Globus pallidus (tissue), 1 donor: ENCODE results near the gene PRDM16.

Source experiments
- DNase-seq: peaks from one replicate; pipeline ENCODE4 v3.0.0-alpha.2; 2015; ENCODE audit warnings: low spot score

PRDM16 gene

DNA sequence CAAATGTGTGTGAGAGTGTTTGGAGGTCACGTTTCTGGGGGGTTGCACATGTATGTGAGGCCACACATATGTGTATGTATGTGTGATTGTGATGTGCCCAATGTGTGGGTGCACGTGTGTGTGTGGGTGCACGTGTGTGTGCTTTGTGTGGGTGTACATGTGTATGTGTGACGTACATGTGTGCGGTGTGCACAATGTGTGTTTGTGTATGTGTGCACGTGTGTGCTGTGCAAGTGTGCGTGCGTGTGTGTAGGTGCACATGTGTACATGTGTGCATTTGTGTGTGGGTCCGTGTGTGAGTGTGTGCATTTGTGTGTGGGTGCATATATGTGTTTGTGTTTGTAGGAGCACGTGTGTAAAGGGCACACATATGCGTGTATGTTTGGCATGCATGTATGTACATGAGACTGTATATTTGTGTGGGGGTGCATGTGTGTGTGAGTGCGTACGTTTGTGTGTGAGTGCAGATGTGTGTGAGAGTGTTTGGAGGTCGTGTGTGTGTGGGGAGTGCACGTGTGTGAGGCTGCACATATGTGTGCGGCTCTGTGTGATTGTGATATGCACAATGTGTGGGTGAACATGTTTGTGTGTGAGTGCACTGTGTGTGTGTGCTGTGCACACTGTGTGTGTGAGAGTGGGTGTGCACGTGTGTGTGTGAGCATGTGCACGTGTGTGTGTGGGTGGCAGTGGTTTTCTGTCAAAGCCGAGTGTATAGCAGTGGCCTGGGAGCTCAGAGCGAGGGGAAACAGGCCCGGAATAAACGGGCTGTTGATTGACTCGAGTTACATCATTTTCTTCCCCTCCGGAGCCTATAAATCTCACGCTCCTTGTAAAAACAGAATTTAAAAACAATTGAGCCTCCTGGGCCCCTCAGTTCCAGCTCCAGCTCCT lies 252.8 kb downstream of the PRDM16 start:
- no peak for DNase-seq

GRCh38 chr1:3322450-3323020 lies 253.5 kb downstream of the PRDM16 start:
- DNase-seq: no peak

DNA sequence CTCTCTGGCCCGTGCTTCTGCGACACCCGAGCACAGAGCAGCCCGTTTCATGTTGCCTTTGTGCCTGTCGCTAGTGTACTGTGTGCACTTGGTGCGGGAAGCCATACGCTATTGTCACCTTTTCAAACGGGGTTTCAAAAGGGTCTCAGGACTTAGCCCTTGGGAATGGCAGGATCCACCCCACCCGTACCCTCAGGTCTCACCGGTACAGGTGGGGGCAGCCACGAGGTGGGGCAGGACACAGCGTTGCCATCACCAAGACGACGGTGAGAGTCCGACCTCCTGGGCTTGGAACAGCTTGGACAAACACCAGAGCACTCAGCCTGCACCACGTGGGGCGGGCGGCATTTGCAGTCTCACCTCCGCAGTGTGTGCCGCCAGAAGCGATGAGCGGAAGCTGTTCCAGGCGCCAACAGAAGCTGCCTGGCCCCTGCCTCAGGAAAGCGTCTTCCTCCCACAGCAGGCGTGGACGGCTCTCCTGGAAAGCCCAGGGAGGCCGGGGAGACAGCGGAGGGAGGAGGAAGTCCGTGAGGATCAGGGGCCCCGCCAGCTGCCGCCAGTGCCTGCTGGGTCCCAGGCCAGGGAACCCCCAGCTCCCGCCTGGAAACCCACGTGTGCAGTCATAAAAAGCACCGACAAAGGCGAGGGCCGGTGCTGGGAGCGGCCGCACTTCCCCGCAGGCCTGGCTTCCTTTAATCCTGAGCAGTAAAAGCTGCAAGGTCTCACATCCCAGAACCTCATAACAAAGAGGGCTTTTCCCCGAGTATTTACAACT lies 254.2 kb downstream of the PRDM16 start:
- no peak for DNase-seq

DNA sequence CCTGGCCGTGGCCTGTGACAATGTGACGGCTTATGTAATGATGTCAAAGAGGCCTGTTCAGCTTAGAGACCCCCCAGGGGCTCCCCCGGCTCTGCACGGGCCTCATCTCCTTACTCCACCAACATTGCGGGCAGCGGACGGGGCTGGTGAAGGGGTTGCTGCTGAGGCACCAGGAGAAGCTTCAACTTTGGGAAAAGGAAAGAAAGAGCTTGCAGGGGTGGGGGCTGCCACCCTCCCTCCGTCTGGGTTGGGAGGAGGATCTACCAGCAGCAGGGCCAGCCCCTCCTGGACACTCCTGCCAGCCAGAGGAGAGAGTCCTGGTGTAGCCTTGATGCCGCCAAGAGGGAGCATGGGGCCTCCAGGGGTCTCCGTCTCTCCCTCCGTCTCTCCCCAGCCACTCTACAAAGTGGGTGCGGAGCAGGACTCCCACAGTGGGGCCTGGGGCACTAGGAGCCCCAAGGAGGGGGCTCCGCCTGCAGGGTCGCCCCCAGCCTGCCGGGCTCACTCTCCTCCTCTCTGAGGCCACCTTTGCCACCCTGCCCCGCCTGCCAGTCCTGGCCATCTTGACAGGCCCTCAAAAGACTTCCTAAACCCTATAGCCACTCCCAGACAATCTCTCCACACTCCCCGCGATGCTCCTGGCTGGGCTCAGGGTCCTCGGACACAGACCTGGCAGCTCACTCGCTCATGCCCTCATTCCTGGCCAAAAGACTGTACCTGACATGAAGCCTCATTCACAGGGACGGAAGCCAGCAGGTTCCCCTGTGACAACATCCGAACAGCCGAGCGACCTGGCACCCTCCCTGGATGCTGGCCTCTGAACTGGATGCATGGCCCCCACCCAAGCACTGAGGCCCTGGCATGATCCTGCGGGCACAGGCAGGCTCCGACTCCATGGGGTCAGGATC lies 255.0 kb downstream of the PRDM16 start:
- DNase-seq: no peak

- DNase-seq: no peak
Measured at GRCh38 chr1:3324704-3325535, 255.9 kb downstream of the PRDM16 start.

DNA sequence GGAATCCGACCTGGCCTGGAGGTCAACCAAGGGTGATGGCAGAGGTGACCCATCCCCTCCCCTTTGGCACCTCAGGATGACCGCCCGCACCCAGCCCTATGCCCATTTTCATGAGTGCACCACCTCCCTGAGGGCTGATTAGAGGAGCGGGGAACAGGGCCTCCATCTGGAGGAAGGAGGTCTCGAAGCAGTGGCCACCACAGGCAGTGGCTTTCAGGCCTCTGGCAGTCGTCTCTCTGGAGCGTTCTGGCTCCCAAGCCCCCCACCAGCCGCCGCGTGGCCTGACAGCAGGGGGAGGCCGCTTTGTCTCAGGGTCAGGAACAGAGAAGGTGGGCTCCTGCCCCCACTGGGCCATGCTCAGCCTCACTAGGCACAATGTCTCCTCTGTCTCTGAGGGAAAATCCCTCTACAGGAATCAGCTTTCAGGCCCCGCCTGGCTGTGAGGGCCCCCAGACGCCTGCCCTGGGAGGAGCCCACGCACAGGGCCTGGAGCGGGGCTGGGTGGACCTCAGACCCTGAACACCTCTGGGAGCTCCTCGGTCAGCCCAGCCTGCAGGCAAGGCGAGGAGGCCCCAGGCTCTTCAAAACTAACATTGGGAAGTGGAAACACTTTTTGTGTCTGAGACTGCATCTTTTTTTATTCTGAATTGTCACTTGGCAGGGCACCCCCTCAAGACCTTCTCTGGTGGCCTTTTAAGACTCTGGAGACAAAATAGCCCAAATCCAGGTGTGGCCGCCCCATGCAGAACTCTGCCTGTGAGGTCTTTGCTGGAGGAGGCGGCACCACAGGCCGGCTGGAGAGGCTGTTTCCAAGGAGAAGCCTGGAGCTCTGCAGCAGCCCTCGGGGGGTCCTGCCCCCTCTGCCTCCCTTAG lies 257.7 kb downstream of the PRDM16 start:
- no peak for DNase-seq

- DNase-seq: no peak
Measured at GRCh38 chr1:3327389-3327702, 258.3 kb downstream of the PRDM16 start.

- DNase-seq: no peak
Measured at GRCh38 chr1:3327936-3328590, 259.1 kb downstream of the PRDM16 start.

GRCh38 chr1:3329640-3330281 lies 260.8 kb downstream of the PRDM16 start:
- no peak for DNase-seq

- DNase-seq: no peak
Measured at GRCh38 chr1:3330771-3331245, 261.8 kb downstream of the PRDM16 start.

DNA sequence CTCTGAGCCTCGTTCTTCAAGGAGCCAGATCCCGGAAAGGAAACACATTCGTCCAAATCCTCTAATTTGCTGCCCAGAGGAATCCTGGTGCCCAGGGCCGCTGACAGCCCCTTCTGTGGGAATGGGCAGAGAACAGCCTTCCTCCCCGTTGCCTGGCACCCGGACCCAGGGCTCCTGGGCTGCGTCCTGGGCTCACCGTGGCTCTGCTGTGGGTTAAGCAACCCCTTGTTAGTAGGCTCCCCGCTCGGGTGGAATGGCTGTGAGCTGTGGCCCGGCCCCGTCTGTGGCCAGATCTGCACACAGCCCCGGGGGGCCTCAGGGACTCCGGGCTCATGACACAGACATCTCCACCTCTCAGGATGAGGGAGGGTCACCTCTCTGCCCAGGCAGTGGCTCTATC lies 262.6 kb downstream of the PRDM16 start:
- no peak for DNase-seq

DNA sequence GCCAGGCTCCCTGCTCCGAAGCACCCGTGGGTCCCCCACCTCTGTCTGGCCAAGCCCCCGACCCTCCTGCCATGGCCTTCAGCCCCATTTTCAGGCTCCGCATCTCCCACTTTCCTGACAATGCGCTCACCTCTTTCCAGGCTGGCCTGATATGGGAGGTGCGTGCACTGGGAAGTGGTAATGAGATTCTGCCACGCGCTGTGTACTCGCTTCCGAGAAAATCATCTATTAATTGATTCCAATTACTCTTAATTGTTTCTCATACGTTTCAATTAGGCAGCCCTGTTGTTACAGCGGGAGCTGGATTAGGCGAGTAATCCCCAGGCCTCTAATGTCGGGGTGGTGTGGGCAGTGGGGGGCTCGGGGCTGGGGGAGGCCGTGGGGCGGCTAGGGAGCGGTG lies 263.0 kb downstream of the PRDM16 start:
- DNase-seq: no peak

DNA sequence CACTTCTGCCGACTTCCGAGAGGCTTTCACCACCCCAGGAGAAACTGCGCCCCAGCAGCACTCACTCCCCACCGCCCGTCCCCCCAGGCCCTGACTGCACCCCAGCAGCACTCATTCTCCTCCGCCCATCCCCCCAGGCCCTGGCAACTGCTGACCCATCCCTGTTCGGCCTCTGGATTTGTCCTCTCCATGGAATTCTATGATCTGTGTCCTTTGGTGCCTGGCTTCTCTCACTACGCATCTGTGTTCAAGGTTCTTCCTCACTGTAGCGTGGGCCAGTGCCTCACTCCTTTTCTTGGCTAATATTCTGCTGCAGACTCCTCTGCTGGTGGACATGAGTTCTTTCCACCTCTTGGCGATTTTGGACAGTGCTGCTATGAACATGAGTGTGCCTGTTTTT lies 263.7 kb downstream of the PRDM16 start:
- no peak for DNase-seq

GRCh38 chr1:3333903-3334302 lies 264.9 kb downstream of the PRDM16 start:
- peak; percentile 59 for DNase-seq

- no peak for DNase-seq
Measured at GRCh38 chr1:3334366-3334765, 265.4 kb downstream of the PRDM16 start.

DNA sequence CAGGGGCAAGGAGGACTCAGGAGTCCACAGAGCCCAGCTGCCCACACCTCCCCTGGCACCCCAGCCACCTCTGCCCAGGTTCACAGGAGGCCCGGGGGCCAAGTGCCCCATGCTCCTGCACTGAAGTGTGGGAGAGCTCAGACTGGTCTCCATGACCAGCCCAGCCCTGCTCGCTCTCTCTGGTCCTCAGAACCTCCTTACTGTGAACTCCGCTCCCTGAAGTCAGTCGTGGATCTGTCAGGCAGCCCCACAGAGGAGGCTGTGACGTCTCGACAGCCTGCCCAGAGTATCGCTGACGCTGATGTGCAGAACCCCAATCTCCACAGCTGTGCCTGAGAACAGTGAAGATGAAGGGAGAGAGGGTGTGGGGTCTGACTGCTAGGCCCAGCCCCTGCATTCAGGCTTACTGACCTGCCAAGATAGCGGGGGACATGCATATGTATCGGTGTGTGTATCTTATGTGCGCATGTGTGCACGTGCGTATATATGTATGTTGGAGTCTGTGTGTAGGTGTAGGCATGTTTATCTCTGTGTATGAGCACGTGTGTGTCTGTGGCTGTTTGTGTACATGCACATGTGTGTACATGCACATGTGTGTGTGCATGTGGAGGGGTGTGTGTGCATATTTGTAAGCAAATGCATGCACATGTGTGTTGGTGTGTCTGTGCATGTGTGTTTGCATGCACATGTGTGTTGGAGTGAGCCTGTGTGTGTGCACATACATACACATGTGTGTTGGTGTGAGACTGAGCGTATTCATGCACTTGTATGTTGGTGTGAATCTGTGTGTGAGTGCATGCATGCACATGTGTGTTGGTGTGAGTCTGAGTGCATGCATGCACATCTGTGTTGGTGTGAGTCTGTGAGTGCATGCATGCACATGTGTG lies 267.0 kb downstream of the PRDM16 start:
- no peak for DNase-seq

DNA sequence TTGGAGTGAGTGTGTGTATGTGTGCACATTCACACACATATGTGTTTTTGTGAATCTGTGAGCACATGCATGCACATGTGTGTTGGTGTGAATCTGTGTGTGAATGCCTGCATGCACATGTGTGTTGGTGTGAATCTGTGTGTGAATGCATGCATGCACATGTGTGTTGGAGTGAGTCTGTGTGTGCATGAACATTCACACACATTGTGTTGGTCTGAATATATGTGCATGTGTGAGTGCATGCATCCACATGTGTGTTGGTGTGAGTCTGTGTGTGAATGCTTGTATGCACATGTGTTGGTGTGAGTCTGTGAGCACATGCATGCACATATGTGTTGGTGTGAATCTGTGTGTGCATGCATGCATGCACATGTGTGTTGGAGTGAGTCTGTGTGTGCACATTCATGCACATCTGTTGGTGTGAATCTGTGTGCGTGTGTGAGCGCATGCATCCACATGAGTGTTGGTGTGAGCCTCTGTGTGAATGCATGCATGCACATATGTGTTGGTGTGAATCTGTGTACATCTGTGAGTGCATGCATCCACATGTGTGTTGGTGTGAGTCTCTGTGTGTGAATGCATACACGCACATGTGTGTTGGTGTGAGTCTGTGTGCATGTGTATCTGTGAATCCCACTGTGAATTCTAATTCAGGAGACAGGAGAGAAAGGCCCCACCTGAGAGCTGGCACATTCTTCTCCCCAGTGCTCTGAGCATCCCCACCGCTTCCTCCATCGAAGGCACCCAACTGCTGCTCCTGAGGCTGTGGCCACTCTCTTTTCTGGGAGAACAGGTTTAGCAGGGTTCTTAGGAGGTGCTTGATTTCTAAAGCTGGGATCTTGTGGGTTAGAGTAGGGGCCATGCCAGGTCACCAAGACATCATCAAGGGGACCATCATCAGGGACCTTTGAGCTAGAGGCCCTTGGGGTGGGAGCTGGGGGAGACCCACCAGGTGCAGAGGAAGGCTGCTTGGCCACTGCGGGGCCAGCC lies 267.9 kb downstream of the PRDM16 start:
- no peak for DNase-seq
